ENCODE data around the gene KCNAB2.

DNA sequence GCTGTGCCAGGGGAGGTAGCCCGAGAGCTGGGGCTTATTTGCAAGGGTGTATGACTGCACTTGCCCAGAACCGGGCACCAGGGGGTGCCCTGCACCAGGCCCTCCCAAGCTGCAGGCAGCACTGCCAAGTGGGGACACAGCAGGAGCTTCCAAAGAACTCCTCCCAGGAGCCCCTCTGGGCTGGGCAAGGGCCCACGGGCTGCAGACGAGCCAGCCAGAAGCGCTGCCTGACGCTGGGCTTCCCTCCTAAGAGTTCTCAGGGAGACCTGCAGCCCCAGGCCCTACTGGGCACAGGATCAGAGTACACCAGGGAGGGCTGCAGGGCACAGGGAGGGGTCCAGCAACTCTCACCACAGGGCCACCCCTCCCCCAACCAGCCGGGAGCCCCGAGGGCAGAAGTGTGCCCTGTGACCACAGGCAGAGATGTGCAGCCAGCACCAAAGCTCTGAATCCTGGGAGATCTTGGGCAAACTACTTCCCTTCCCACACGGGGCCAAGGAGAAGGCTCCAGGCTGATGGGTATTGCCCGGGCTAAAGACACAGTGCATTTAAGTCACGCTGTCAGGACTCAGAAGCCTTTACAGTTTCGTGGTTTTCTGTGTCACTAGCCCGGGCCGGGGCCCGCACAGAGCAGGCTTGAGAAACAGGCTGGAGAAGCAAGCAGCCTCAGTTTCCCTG is 63.4 kb downstream of the KCNAB2 start:
- TF ChIP-seq, protein P1, sequence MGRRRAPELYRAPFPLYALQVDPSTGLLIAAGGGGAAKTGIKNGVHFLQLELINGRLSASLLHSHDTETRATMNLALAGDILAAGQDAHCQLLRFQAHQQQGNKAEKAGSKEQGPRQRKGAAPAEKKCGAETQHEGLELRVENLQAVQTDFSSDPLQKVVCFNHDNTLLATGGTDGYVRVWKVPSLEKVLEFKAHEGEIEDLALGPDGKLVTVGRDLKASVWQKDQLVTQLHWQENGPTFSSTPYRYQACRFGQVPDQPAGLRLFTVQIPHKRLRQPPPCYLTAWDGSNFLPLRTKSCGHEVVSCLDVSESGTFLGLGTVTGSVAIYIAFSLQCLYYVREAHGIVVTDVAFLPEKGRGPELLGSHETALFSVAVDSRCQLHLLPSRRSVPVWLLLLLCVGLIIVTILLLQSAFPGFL (CRISPR knock-in tag; IDR thresholded peaks at IDR 0.05; ENCODE audit: borderline replicate concordance) = no peak
- peak; percentile 31; the same call in 1 of the 2 replicates for TF ChIP-seq CTCF (IDR thresholded peaks at IDR 0.05)

Data from WTC11 (cell line).